Ramos (cell line): Measurements from ENCODE around the gene ELK3.

Experiments used
- in situ Hi-C: fragments of 300-500 bp; cut with MboI; formaldehyde crosslinking; loops from one replicate; pipeline ENCODE4 v1.14.3; 2022; ENCODE audit warnings: low sequenced_read_pairs; ENCODE audit not compliant: unreplicated experiment

Gene ELK3

DNA sequence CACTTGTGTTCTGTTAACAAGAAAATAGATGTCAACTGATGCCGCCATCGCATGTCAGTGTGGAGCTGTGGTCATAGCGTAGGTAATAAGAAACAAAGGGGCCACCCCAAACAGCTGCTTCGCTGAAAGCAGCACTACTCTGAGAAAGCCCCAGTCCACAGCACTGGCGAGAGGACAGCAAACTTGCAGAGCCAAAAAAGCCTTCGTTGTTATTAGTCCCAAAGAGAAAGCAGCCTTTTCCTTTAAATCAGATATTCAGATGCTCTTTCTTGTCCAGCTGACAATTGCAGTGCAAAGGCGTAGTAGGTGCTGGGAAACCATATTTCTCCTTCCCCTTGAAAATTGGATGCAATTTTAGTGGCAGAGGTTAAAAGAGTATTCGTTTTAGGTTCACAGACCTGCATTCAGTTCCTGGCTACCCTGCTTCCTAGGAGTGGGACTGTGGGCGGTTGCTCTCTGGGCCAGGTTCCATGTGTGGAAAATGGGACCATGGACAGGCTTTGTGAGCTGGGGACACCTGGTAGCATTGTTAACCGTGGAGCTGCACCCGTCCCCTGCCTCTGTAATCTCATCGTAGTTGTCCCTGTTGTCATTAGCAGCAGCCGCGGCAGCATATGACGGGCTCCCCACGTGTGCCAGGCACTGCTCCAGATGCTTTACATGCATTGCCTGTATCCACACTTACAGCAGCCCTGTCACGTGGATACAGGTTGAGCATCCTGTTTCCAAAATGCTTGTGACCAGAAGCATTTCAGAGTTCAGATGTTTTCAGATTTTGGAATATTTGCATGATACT, 54.2 kb downstream of the ELK3 start:
- in situ Hi-C loops = no loop called here

- in situ Hi-C loops = no loop called here
These were observed 55.3 kb downstream of the ELK3 start for GRCh38 chr12:96249196-96250118.

DNA sequence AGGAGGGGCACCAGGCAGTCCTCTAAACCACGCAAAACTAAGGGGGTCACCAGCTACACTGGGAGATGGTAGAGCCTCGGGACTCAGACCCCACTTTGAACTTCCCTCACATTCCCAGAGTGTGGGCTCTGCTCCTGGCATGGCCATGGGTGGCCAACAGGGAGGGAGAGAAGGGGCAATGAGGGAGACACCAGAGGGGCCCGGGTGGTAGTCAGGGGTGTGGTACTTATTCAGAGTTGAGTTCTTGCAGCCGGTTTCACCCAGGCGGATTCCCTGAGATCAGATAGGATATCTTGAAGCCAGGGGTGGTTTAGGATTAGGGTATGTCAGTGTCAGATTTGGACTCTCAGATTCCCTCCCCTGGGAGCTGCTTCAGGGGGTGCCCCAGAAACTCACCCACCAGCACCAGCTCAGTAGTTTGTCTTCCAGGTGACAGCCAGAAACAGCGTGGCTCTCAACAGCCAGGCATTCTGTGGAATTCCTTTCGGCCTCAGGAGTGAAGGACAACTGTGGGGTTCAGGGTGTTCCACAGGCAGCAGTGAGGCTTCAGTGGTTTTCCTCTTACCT, 56.0 kb downstream of the ELK3 start:
- in situ Hi-C loops = no loop called here

GRCh38 chr12:96255077-96255476, 60.9 kb downstream of the ELK3 start:
- in situ Hi-C loops = no loop called here

DNA sequence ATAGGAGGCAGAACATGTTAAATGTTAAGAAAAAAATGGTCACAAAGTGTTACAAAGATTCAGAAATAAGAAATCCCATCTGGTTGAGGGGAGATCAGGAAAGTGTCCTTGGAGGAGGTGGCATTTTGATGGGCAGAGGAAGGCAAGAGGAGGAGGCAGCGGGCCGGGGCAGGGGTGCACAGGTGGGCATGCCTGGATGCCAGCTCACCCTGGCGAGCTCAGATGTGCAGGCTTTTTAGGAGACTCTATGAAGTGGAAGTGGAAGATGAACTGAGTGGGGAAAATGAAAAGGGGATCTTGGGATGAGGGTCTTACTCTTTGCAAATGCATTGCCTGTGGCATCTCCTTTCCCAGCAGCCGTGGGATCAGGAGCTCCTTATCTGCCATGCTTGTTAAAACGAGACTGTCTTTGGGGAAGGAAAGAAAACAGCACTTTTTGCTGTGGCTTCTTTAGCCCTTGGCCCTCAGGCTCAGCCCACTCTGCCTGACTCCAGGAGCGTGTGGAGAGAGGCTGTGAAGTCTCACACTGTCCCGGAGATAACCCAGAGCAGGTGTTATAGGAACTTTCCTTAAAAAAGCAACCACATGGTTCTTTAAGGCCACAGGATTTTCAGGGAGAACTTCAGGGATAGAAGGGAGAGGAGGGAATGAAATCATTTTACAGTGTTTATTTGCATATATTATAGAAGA, 62.6 kb downstream of the ELK3 start:
- in situ Hi-C loops = no loop called here

DNA sequence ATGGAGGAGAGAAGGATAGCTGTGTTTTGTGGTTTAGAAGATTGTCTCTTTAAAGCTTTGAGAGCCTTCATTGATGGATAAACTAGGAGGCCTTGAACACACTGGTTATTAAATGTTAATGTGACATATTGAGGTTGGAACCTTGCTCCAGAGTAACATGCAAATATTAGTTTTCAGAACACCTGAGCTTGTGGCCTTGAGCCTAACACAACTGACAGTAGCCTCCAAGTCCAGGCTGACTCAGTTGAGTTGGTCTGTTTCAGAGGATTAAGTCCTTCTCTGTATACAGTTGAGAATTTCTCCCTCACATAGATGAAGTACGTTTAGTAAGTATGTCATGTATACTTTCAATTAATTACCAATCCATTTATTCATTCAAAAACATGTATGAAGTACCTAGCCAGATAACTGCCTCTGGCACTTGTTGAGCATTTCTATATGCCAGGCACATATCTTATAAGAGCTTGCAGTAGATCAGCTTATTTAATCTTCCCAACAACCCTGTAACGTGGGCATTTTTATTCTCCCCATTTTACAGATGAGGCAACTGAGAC, 63.5 kb downstream of the ELK3 start:
- in situ Hi-C loops = no loop called here

DNA sequence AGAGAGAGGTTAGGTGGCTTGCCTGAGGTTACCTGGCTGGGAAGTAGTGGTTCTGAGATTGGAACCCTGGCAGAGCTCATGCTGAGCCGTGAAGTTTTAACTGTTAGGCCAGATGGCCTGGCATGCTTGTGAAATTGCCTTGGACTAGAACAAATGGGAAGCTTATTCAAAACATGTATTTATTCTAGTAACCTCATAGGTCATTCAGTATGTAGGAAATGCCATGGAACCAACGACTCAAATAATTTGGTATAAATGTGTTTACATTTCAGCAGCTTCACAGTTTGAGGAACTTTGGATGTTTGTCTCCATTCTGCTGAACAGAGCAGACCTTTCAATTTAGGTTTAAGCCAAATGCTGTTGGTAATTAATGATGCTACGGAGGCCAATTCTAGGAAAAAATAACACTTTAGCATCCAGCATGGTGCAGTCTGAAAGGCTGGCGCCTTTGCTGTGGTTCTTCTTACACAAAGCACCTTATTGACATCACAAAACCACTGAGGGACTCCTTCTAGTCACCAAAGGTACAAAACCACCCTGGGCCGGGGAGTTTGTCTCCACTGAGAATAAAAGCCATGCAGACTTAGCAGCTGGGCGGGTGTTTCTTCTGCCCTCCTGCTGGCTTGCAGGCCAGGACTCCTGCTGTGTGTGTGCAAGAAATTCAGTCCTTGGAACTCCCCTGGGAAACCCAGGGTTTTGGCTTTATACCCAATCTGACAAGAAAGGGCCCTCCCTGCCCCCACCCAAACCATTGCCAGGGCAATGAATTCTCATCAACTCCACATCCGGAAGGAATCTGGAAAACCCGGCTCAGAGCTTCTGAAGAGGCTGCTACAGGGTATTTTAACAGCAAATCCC, 64.2 kb downstream of the ELK3 start:
- in situ Hi-C loops = no loop called here

DNA sequence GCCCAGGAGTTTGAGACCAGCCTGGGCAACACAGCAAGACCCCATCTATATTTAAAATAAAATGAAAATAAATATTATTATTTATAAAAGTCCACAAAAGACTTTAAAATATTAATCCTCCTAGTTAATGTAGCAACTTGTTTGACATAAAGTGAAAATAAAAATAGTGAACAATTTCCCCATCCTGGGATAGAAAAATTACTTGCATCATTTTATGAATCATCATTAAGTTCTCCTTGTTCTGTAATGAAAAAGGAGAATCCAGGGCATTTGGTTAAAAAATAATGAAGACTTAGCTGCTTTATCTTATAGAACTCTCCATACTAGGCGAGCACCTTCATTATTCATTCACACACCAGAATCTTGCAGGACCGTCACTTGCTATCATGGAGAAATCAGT, 66.1 kb downstream of the ELK3 start:
- in situ Hi-C loops = no loop called here

DNA sequence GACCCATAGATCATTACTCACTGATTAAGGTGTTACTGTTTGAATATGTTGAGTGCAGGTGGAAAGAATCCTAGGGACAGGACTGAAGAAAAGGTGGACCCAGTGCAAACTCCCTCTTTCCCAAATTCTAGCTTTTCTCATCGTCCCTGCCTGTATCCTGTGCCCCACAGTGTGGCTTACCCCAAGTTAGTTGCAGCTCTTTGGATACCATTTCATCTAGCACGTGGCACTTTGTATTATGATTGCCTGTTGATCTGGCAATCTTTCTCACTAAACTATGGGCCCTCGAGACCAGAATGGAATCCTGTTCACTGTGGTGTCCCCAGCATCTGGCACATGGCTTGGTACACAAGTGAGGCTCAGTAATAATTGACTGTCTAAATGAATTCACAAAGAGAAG, 66.5 kb downstream of the ELK3 start:
- in situ Hi-C loops = no loop called here

GRCh38 chr12:96261557-96261956, 67.4 kb downstream of the ELK3 start:
- in situ Hi-C loops = no loop called here

GRCh38 chr12:96263449-96263902, 69.3 kb downstream of the ELK3 start:
- in situ Hi-C loops = no loop called here

DNA sequence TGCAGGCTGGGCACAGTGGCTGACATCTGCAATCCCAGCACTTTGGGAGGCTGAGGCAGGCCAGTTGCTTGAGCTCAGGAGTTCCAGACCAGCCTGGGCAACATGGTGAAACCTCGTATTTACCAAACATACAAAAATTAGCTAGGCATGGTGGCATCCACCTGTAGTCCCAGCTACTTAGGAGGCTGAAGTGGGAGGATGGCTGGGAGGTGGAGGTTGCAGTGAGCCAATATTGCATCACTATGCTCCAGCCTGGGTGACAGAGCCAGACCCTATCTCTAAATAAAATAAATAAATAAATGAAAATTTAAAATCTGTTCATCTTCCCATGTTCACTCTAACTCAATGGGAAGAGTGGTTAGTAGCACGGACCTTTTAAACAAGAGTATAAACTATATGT, 71.2 kb downstream of the ELK3 start:
- in situ Hi-C loops = no loop called here

GRCh38 chr12:96265836-96266235, 71.7 kb downstream of the ELK3 start:
- in situ Hi-C loops = no loop called here

- in situ Hi-C loops = no loop called here
These were observed 72.1 kb downstream of the ELK3 start for GRCh38 chr12:96266238-96266637.

DNA sequence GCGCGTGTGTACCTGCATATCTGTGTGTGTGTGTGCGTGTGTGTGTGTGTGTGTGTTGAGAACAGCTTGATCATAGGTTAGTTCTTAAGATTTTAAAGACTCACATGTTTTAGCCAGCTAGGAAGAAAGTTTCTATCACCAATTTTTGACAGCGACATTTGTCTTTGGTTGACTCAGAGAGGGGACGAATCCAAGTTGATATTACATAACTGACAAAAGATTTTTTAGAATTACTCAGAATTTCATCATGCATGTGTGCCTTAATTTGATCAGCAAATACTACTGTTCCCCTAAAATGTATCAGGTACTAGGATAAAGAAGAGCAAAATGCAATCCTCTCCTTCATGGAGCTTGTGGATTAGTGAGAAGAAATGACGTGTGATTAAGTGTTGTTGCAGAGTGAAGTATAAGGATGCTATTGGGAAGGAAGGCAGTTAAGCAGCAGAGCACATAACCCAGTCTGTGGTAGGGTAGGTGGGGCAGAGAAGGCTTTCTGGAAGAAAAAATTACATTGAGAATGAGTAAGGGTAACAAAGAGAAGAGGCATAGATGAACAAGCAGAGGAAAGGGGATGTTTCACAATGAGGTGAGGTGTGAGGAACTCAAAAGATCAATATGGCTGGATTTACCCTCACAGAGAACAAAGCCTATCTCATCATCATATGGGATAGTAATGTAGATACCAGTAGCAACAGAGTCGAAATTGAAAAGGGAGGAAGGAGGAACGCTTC, 77.5 kb downstream of the ELK3 start:
- in situ Hi-C loops = no loop called here

GRCh38 chr12:96274331-96274730, 80.2 kb downstream of the ELK3 start:
- in situ Hi-C loops = no loop called here

- in situ Hi-C loops = no loop called here
These were observed 91.0 kb downstream of the ELK3 start for GRCh38 chr12:96285158-96285557.

GRCh38 chr12:96289067-96289466, 94.9 kb downstream of the ELK3 start:
- in situ Hi-C loops = no loop called here

DNA sequence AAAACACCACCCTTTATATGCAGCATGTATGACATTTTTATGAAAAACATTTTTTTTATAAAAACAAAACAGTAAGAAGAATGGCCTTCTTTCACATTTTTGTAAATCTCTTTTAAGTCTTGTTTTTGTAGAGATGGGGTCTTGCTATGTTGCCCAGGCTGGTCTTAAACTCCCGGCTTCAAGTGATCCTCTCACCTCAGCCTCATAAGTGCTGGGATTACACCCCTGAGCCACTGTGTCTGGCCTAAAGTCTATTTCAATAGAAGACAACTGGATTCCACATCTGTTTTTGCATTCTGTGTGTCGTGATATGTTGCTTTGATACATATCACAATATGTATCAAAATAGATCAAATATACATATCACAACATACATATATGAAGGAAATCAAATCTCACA, 98.9 kb downstream of the ELK3 start:
- in situ Hi-C loops = no loop called here
